Left cardiac atrium (tissue), 4 donors: ENCODE results near the gene ZBTB32. TPM values are rescaled to one million over a fixed set of nuclear protein-coding genes. Genes with fewer than 3 reads are reported as not detected.

ENCODE experiments used
- ATAC-seq, 2 donors: fragments of 200-7000 bp; cut with Tn5 transposase; one replicate each; pipeline ENCODE4 v1.9.1; 2020; ENCODE audit warnings: mild to moderate bottlenecking in 2 of 2, moderate library complexity in 2 of 2
- DNase-seq: peaks from one replicate; pipeline ENCODE4 v3.0.0-alpha.2; 2020
- intact Hi-C, 2 donors: fragments of 100-400 bp; cut with DNase I; formaldehyde crosslinking; loops; one replicate each; pipeline versions ENCODE4 v1.14.1 to v1.15.1; 2022 to 2023
- total RNA-seq, 2 donors: library from RNA; stranded (reverse); fragmentation: NEBNext Ultra II Directional; extraction: Animal tissue kit (Norgen Biotek cat#: 25700); gene quantifications; one replicate each; pipeline ENCODE4 v1.2.1, GENCODE V29; 2021
- donor health status: DM: no; HTN: yes; CAD: no.
- donor health status: DM: no; HTN: yes; CAD: no; lungs with severe emphysema.
- donor health status: DM: yes; HTN: yes; CAD: no.
- donor health status: Dilated cardiomyopathy.

Gene ZBTB32
- total RNA-seq, 2 donors from 2014 or later = not detected

DNA sequence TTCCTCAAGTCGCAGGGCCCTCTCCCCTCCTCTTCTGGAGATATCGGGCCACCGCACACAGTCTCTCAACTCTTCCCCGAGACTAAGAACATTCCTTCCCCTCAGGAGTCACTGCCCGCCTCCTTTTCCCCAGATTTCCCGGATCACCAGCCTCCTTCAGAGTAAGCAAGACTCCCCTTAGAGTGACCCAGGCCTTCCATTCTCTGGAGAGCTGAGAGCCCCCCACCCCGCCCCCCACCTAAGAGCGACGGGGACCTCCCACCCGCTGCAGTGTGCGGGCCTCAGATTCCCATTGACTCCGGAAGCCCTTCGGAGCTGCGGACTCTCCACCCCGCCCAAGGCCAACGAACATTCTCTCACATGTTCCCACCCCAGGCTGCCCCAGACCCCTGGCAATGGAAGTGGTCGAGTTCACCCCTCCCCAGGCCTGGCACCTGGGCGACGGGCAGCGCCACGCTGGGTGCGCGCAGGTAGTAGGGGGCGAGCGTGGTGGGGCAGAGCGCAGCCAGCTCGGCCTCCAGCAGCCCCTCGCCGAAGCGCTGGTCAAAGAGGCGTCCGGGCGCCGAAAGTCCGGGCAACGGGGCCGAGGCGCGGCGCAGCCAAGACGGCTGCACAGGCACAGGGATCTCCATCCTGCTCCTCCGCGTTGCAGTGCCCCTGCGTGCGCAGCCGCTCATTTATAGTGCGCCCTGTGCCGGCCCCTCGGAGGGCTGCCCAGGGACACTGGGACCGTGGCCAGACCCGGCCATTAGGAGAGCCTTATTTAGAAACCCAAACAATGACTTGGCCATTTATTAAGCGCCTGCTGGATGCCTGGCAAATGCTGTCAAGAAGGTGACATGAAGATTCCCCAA lies 52.2 kb downstream of the ZBTB32 start, which contains the start of gene HSPB6:
HSPB6 (minus strand) TSS at position 653 of the 854 bp plus-strand sequence; CDS start at position 632, 21 bp downstream.
- DNase-seq (peak; percentile 84), ATAC-seq (peak; percentile 40 to 45)
- intact Hi-C loops = no loop called here

DNA sequence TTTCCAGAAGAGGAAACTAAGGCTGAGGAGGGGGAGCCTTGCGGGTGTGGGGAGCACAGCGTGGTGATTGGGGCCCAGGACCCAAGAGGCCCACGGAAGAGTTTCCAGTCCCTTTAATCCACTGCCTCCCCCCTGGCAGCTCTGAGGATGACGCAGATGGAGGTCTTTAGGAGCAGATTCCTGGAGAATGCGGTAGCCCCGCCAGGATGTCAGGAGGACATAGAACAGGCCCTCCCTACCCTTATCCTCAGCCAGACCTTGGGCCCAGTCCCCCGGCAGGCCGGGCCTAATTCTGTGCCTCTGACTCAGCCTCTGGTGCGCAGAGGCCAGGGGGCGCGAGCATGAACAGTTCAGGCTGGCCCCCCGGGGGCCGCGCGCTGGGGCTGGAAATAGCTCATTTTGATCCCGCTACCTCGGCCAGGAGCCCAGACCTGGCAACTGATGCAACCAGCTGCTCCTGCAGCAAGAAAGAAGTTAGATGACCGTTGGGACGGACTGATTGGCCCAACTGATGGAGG lies 52.9 kb downstream of the ZBTB32 start:
- ATAC-seq = peak; percentile 60 to 71

GRCh38 chr19:35757749-35758608 lies 53.6 kb downstream of the ZBTB32 start, which contains the start of gene PROSER3:
Gene PROSER3 (plus strand): TSS chr19:35758176. CDS start chr19:35758216, 40 bp downstream.
- DNase-seq (peak; percentile 97), ATAC-seq (peak; percentile 81 to 88)
- intact Hi-C loops = no loop called here

More for the DNA sequence above, 52.9 kb downstream of the ZBTB32 start:
- intact Hi-C loops = no loop called here
- DNase-seq = peak; percentile 91

DNA sequence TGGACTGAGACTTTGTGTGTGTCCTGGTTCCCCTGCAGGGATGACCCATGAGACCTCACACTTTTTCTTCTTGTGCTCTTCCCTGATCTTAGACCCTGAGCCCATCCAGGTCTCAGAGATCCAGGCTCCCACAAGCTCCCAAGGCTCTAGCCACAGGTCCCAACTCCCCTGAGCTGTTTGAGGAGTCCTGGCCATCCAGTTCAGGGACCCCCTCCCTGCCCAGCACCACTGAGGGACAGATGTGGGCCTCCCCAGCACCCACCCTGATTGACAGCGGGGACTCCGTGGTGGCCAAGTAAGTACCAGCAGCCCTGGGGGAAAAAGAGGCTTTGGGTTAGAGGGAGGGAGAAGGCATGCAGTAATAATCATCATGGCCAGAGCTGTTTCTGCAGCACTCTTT lies 55.3 kb downstream of the ZBTB32 start:
- intact Hi-C loops = no loop called here
- no peak for ATAC-seq

DNA sequence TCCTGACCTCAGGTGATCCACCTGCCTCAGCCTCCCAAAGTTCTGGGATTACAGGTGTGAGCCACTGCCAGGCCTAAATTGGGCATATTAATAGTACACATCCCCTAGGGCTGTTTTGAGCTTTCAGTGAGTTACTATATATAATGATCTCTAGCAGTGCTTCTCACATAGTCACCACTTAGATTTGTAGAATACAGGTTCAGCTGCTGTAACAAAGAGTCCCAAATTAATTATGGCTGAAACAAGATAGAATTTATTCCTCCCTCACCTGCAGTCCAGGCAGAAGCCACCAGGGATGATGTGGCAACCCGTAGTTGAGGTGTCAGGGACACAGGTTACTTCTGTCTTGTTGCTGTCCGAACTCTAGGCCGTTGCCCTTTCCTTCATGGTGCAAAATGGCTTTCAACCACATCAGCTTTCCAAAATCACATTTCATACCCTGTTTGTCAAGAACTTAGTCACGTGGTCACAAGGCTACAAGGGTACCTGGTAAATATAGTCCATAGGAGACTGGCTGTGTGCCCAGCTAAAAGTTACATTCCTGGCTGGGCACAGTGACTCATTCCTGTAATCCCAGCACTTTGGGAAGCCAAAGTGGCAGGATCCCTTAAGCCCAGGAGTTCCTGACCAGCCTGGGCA lies 56.5 kb downstream of the ZBTB32 start:
- intact Hi-C loops = no loop called here
- DNase-seq (no peak), ATAC-seq (no peak)

More for the DNA sequence above, 55.3 kb downstream of the ZBTB32 start:
- no peak for DNase-seq

DNA sequence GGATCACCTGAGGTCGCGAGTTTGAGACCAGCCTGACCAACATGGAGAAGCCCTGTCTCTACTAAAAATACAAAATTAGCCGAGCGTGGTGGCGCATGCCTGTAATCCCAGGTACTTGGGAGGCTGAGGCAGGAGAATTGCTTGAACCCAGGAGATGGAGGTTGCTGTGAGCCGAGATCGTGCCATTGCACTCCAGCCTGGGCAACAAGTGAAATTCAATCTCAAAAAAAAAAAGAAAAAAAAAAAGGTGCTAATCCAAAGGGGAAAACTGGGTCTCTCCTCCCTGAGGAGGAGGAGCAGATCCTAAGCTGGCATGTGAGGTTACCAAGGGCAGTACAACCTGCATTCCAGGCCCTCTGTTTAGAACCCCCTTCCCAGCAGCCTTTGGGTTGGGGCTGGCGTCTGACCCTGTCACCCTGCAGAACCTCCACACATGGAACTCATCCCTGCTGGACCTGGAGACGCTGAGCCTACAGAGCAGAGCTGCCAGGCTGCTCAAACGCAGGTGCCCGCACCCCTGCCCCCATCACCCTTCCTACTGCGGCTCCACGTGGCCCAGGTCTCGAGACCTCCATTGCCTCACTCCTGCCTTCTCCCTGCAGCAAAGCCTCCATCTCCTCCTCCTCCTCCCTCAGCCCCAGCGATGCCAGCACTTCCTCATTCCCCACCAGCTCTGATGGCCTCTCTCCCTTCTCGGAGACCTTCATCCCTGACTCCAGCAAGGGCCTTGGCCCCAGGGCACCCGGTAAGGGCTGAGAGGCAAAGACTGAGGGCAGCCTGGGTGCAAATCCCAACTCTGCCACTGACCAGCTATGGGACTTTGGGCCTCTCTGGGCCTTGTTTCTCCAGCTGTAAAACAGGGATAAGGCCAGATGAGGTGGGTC lies 60.3 kb downstream of the ZBTB32 start:
- ATAC-seq (no peak), DNase-seq (no peak)

More for the DNA sequence above, 60.3 kb downstream of the ZBTB32 start:
- intact Hi-C loops = no loop called here

Other genes with a start within 250 kb of the ZBTB32 start
- not detected for gene KRTDAP, start 214.1 kb upstream of the ZBTB32 start, total RNA-seq
- 1 to 10 TPM; 7.5 to 7.6 TPM for gene DMKN, start 190.9 kb upstream of the ZBTB32 start, total RNA-seq
- gene SBSN, start 176.2 kb upstream of the ZBTB32 start, total RNA-seq = not detected
- not detected for gene GAPDHS, start 171.1 kb upstream of the ZBTB32 start, total RNA-seq
- 10 to 100 TPM; 78.1 to 87.5 TPM for gene TMEM147, start 158.9 kb upstream of the ZBTB32 start, total RNA-seq
- not detected for gene ATP4A, start 140.9 kb upstream of the ZBTB32 start, total RNA-seq
- not detected for gene PMIS2, start 118.4 kb upstream of the ZBTB32 start, total RNA-seq
- gene HAUS5, start 91.8 kb upstream of the ZBTB32 start, total RNA-seq = 1 to 10 TPM; 3.8 to 4.2 TPM
- 10 to 100 TPM; 51.3 to 54.2 TPM for gene RBM42, start 75.5 kb upstream of the ZBTB32 start, total RNA-seq
- under 1 TPM; 0.29 to 0.88 TPM for gene ETV2, start 62.8 kb upstream of the ZBTB32 start, total RNA-seq
- 1,000 to 10,000 TPM in 1 of 2 donors, 100 to 1,000 TPM in 1; 934 to 1,059 TPM for gene COX6B1, start 56.2 kb upstream of the ZBTB32 start, total RNA-seq
- not detected for gene UPK1A, start 38.0 kb upstream of the ZBTB32 start, total RNA-seq
- gene KMT2B, start 13.4 kb downstream of the ZBTB32 start, total RNA-seq = 10 to 100 TPM; 15.4 to 17.1 TPM
- 1 to 10 TPM; 6.5 to 7.0 TPM for gene IGFLR1, start 37.9 kb downstream of the ZBTB32 start, total RNA-seq
- gene U2AF1L4, start 40.9 kb downstream of the ZBTB32 start, total RNA-seq = 10 to 100 TPM; 17.7 to 21.6 TPM
- gene PSENEN, start 41.1 kb downstream of the ZBTB32 start, total RNA-seq = 10 to 100 TPM; 41.7 to 46.6 TPM
- gene LIN37, start 44.0 kb downstream of the ZBTB32 start, total RNA-seq = 1 to 10 TPM; 7.5 to 8.1 TPM
- gene HSPB6, start 52.5 kb downstream of the ZBTB32 start, total RNA-seq = 100 to 1,000 TPM; 210 to 251 TPM
- gene PROSER3, start 53.6 kb downstream of the ZBTB32 start, total RNA-seq = 1 to 10 TPM; 6.8 to 8.4 TPM
- gene ARHGAP33, start 71.0 kb downstream of the ZBTB32 start, total RNA-seq = 1 to 10 TPM; 2.4 to 2.7 TPM
- gene PRODH2, start 108.3 kb downstream of the ZBTB32 start, total RNA-seq = not detected
- gene NPHS1, start 147.9 kb downstream of the ZBTB32 start, total RNA-seq = not detected
- gene KIRREL2, start 152.4 kb downstream of the ZBTB32 start, total RNA-seq = under 1 TPM in 1 of 2 donors, not detected in 1; 0.06 TPM
- gene APLP1, start 164.0 kb downstream of the ZBTB32 start, total RNA-seq = 10 to 100 TPM; 11.3 to 17.0 TPM
- 1 to 10 TPM; 3.9 to 5.4 TPM for gene NFKBID, start 196.0 kb downstream of the ZBTB32 start, total RNA-seq
- 10 to 100 TPM in 1 of 2 donors, 1 to 10 TPM in 1; 6.9 to 15.5 TPM for gene HCST, start 198.0 kb downstream of the ZBTB32 start, total RNA-seq
- 10 to 100 TPM; 43.4 to 88.7 TPM for gene TYROBP, start 203.7 kb downstream of the ZBTB32 start, total RNA-seq
- 1 to 10 TPM; 7.6 to 9.7 TPM for gene LRFN3, start 231.8 kb downstream of the ZBTB32 start, total RNA-seq